Measurements from ENCODE around the gene RNF19B. TPM values are rescaled to one million over a fixed set of nuclear protein-coding genes. Genes with fewer than 3 reads are reported as not detected.
A peak's percentile ranks its signal among the peaks of the same experiment; 100 is the strongest.
"Not testable (repeated sequence)": the region's sequence is repeated elsewhere in the genome, so short reads cannot be mapped to it uniquely, and the experiment has no call there.

Gene RNF19B
- total and polyA plus RNA-seq, 4 donors = 13.6 to 35.5 (median 27.7) TPM

GRCh38 chr1:32906654-32907053, 58.0 kb downstream of the RNF19B start:
- WGBS (ENCODE audit: insufficient coverage) = 88% methylated on average over 3 of the region's 7 CpGs
- H3K27me3 ChIP-seq (ENCODE audit: control insufficient read depth, insufficient read depth, low read length) = peaks cover 6% of the 10 kb centered on the region
- no peak for DNase-seq (ENCODE audit: low read depth in 4 of 6, low spot score in 6 of 6)
- H3K4me3 ChIP-seq (ENCODE audit: low read depth, low read length) = no peak overlapping the region
- H3K9me3 ChIP-seq (ENCODE audit: control insufficient read depth, insufficient read depth, low read length) = no peaks in the 10 kb centered on the region
- no peaks in the 10 kb centered on the region for H3K36me3 ChIP-seq (ENCODE audit: control insufficient read depth, insufficient read depth, low read length)
- H3K4me1 ChIP-seq (ENCODE audit: control insufficient read depth, insufficient read depth, low read length) = peaks cover 2% of the 10 kb centered on the region
- H3K27ac ChIP-seq (ENCODE audit: low read depth, low read length) = no peak overlapping the region

GRCh38 chr1:32905588-32905987, 59.0 kb downstream of the RNF19B start:
- not testable (repeated sequence) for H3K4me3 ChIP-seq (ENCODE audit: low read depth, low read length); H3K27ac ChIP-seq (ENCODE audit: low read depth, low read length); H3K9me3 ChIP-seq (ENCODE audit: control insufficient read depth, insufficient read depth, low read length); H3K36me3 ChIP-seq (ENCODE audit: control insufficient read depth, insufficient read depth, low read length); H3K4me1 ChIP-seq (ENCODE audit: control insufficient read depth, insufficient read depth, low read length); DNase-seq (ENCODE audit: low read depth in 4 of 6, low spot score in 6 of 6)
- H3K27me3 ChIP-seq (ENCODE audit: control insufficient read depth, insufficient read depth, low read length) = peaks cover 14% of the 10 kb centered on the region
- 82% methylated on average over 10 of the region's 10 CpGs for WGBS (ENCODE audit: insufficient coverage)

GRCh38 chr1:32904797-32905196, 59.8 kb downstream of the RNF19B start:
- peaks cover 21% of the 10 kb centered on the region for H3K27me3 ChIP-seq (ENCODE audit: control insufficient read depth, insufficient read depth, low read length)
- no peaks in the 10 kb centered on the region for H3K36me3 ChIP-seq (ENCODE audit: control insufficient read depth, insufficient read depth, low read length)
- DNase-seq (ENCODE audit: low read depth in 4 of 6, low spot score in 6 of 6) = no peak
- no peak overlapping the region for H3K4me3 ChIP-seq (ENCODE audit: low read depth, low read length)
- H3K27ac ChIP-seq (ENCODE audit: low read depth, low read length) = no peak overlapping the region
- H3K4me1 ChIP-seq (ENCODE audit: control insufficient read depth, insufficient read depth, low read length) = peaks cover 14% of the 10 kb centered on the region
- 86% methylated on average over 1 of the region's 2 CpGs for WGBS (ENCODE audit: insufficient coverage)
- no peaks in the 10 kb centered on the region for H3K9me3 ChIP-seq (ENCODE audit: control insufficient read depth, insufficient read depth, low read length)

- Histone ChIP-seq H3K4me3 (ENCODE audit: low read depth, low read length) (no peak overlapping the region), H3K27ac (ENCODE audit: low read depth, low read length) (no peak overlapping the region), H3K36me3 (ENCODE audit: control insufficient read depth, insufficient read depth, low read length) (no peaks in the 10 kb centered on the region), H3K9me3 (ENCODE audit: control insufficient read depth, insufficient read depth, low read length) (no peaks in the 10 kb centered on the region), H3K27me3 (ENCODE audit: control insufficient read depth, insufficient read depth, low read length) (peaks cover 21% of the 10 kb centered on the region), H3K4me1 (ENCODE audit: control insufficient read depth, insufficient read depth, low read length) (peaks cover 14% of the 10 kb centered on the region)
- 56% methylated on average over 1 of the region's 3 CpGs for WGBS (ENCODE audit: insufficient coverage)
- DNase-seq (ENCODE audit: low read depth in 4 of 6, low spot score in 6 of 6) = no peak
Observed at GRCh38 chr1:32903991-32904785, 60.4 kb downstream of the RNF19B start.

- Histone ChIP-seq H3K27ac (ENCODE audit: low read depth, low read length) (no peak overlapping the region), H3K9me3 (ENCODE audit: control insufficient read depth, insufficient read depth, low read length) (no peaks in the 10 kb centered on the region), H3K36me3 (ENCODE audit: control insufficient read depth, insufficient read depth, low read length) (peaks cover 6% of the 10 kb centered on the region), H3K4me1 (ENCODE audit: control insufficient read depth, insufficient read depth, low read length) (peaks cover 14% of the 10 kb centered on the region), H3K27me3 (ENCODE audit: control insufficient read depth, insufficient read depth, low read length) (peaks cover 21% of the 10 kb centered on the region), H3K4me3 (ENCODE audit: low read depth, low read length) (no peak overlapping the region)
- DNase-seq (ENCODE audit: low read depth in 4 of 6, low spot score in 6 of 6) = no peak
- 71% methylated on average over 6 of the region's 6 CpGs for WGBS (ENCODE audit: insufficient coverage)
Observed at GRCh38 chr1:32902535-32902920, 62.1 kb downstream of the RNF19B start.

GRCh38 chr1:32901823-32902534, 62.6 kb downstream of the RNF19B start:
- H3K27me3 ChIP-seq (ENCODE audit: control insufficient read depth, insufficient read depth, low read length) = peaks cover 21% of the 10 kb centered on the region
- no peaks in the 10 kb centered on the region for H3K9me3 ChIP-seq (ENCODE audit: control insufficient read depth, insufficient read depth, low read length)
- H3K27ac ChIP-seq (ENCODE audit: low read depth, low read length) = no peak overlapping the region
- peak overlapping the region; percentile 48 for H3K4me3 ChIP-seq (ENCODE audit: low read depth, low read length)
- peaks cover 14% of the 10 kb centered on the region for H3K4me1 ChIP-seq (ENCODE audit: control insufficient read depth, insufficient read depth, low read length)
- H3K36me3 ChIP-seq (ENCODE audit: control insufficient read depth, insufficient read depth, low read length) = peaks cover 6% of the 10 kb centered on the region
- DNase-seq (ENCODE audit: low read depth in 4 of 6, low spot score in 6 of 6) = no peak
- WGBS (ENCODE audit: insufficient coverage) = 27% methylated on average over 11 of the region's 24 CpGs

- peak in 1 of 6 donors; percentile 39 for DNase-seq (ENCODE audit: low read depth in 4 of 6, low spot score in 6 of 6)
- WGBS (ENCODE audit: insufficient coverage) = under 1% methylated on average over 87 of the region's 92 CpGs
- Histone ChIP-seq H3K4me1 (ENCODE audit: control insufficient read depth, insufficient read depth, low read length) (peaks cover 14% of the 10 kb centered on the region), H3K27ac (ENCODE audit: low read depth, low read length) (no peak within 1 kb of the TSS), H3K9me3 (ENCODE audit: control insufficient read depth, insufficient read depth, low read length) (no peaks in the 10 kb centered on the region), H3K36me3 (ENCODE audit: control insufficient read depth, insufficient read depth, low read length) (peaks cover 10% of the 10 kb centered on the region), H3K4me3 (ENCODE audit: low read depth, low read length) (peak within 1 kb of the TSS; percentile 50), H3K27me3 (ENCODE audit: control insufficient read depth, insufficient read depth, low read length) (peaks cover 21% of the 10 kb centered on the region)
Observed at GRCh38 chr1:32900956-32901822, 63.4 kb downstream of the RNF19B start, which contains the start of gene TMEM54. Gene TMEM54, minus strand, starts transcription at chr1:32901389. Its CDS starts 151 bp downstream, at chr1:32901238.

GRCh38 chr1:32900371-32900955, 64.1 kb downstream of the RNF19B start:
- Histone ChIP-seq H3K4me1 (ENCODE audit: control insufficient read depth, insufficient read depth, low read length) (peaks cover 14% of the 10 kb centered on the region), H3K9me3 (ENCODE audit: control insufficient read depth, insufficient read depth, low read length) (no peaks in the 10 kb centered on the region), H3K4me3 (ENCODE audit: low read depth, low read length) (peak overlapping the region; percentile 50), H3K27me3 (ENCODE audit: control insufficient read depth, insufficient read depth, low read length) (peaks cover 21% of the 10 kb centered on the region), H3K27ac (ENCODE audit: low read depth, low read length) (no peak overlapping the region), H3K36me3 (ENCODE audit: control insufficient read depth, insufficient read depth, low read length) (peaks cover 15% of the 10 kb centered on the region)
- DNase-seq (ENCODE audit: low read depth in 4 of 6, low spot score in 6 of 6) = no peak
- WGBS (ENCODE audit: insufficient coverage) = 23% methylated on average over 18 of the region's 22 CpGs
